Measurements from ENCODE around the gene ARCN1.

Gene ARCN1

GRCh38 chr11:118636569-118637290 is 64.5 kb downstream of the ARCN1 start:
- H2AFZ ChIP-seq (ENCODE audit: low read depth, low read length) = no peak overlapping the region
- H3K4me1 ChIP-seq (ENCODE audit: insufficient read depth, low read length) = no peaks in the 10 kb centered on the region
- TF ChIP-seq EZH2 (IDR thresholded peaks at IDR 0.05; ENCODE audit: borderline replicate concordance, low read depth, low read length, severe bottlenecking) = no peak
- no peak overlapping the region for H3K4me3 ChIP-seq (ENCODE audit: low read depth in 1 of 2, low read length in 2 of 2)
- no peak overlapping the region for H3K9ac ChIP-seq (ENCODE audit: low read depth, low read length)
- H3K27me3 ChIP-seq (ENCODE audit: insufficient read depth, low read length, poor library complexity) = peaks cover 25% of the 10 kb centered on the region
- H3K79me2 ChIP-seq (ENCODE audit: insufficient read depth, low read length) = no peaks in the 10 kb centered on the region
- ATAC-seq (ENCODE audit: insufficient read depth, low read depth) = no peak
- no peaks in the 10 kb centered on the region for H3K36me3 ChIP-seq (ENCODE audit: insufficient read depth, low read length)
- DNase-seq = no peak
- no peak overlapping the region for H3K4me2 ChIP-seq (ENCODE audit: insufficient read depth, low read length)
- no peaks in the 10 kb centered on the region for H3K9me3 ChIP-seq (ENCODE audit: insufficient read depth, low read length, severe bottlenecking)
- no peaks in the 10 kb centered on the region for H4K20me1 ChIP-seq (ENCODE audit: insufficient read depth, low read length)
- H3K27ac ChIP-seq (ENCODE audit: low read length) = no peak overlapping the region

GRCh38 chr11:118638726-118639125 is 66.5 kb downstream of the ARCN1 start:
- no peak overlapping the region for H3K9ac ChIP-seq (ENCODE audit: low read depth, low read length)
- H3K27me3 ChIP-seq (ENCODE audit: insufficient read depth, low read length, poor library complexity) = peaks cover 14% of the 10 kb centered on the region
- H3K9me3 ChIP-seq (ENCODE audit: insufficient read depth, low read length, severe bottlenecking) = no peaks in the 10 kb centered on the region
- ATAC-seq (ENCODE audit: insufficient read depth, low read depth) = no peak
- no peaks in the 10 kb centered on the region for H4K20me1 ChIP-seq (ENCODE audit: insufficient read depth, low read length)
- H2AFZ ChIP-seq (ENCODE audit: low read depth, low read length) = no peak overlapping the region
- no peaks in the 10 kb centered on the region for H3K36me3 ChIP-seq (ENCODE audit: insufficient read depth, low read length)
- no peaks in the 10 kb centered on the region for H3K79me2 ChIP-seq (ENCODE audit: insufficient read depth, low read length)
- H3K4me3 ChIP-seq (ENCODE audit: low read depth in 1 of 2, low read length in 2 of 2) = no peak overlapping the region
- no peaks in the 10 kb centered on the region for H3K4me1 ChIP-seq (ENCODE audit: insufficient read depth, low read length)
- TF ChIP-seq EZH2 (IDR thresholded peaks at IDR 0.05; ENCODE audit: borderline replicate concordance, low read depth, low read length, severe bottlenecking) = no peak
- no peak for TF ChIP-seq CTCF (IDR thresholded peaks at IDR 0.05; ENCODE audit: borderline replicate concordance, extremely low read depth, low read length, poor library complexity, severe bottlenecking)
- H3K27ac ChIP-seq (ENCODE audit: low read length) = no peak overlapping the region
- no peak for DNase-seq
- no peak overlapping the region for H3K4me2 ChIP-seq (ENCODE audit: insufficient read depth, low read length)

- peaks cover 6% of the 10 kb centered on the region for H3K27me3 ChIP-seq (ENCODE audit: insufficient read depth, low read length, poor library complexity)
- no peaks in the 10 kb centered on the region for H3K9me3 ChIP-seq (ENCODE audit: insufficient read depth, low read length, severe bottlenecking)
- no peaks in the 10 kb centered on the region for H4K20me1 ChIP-seq (ENCODE audit: insufficient read depth, low read length)
- H2AFZ ChIP-seq (ENCODE audit: low read depth, low read length) = no peak overlapping the region
- no peaks in the 10 kb centered on the region for H3K36me3 ChIP-seq (ENCODE audit: insufficient read depth, low read length)
- no peak overlapping the region for H3K27ac ChIP-seq (ENCODE audit: low read length)
- H3K79me2 ChIP-seq (ENCODE audit: insufficient read depth, low read length) = no peaks in the 10 kb centered on the region
- H3K4me2 ChIP-seq (ENCODE audit: insufficient read depth, low read length) = no peak overlapping the region
- no peak overlapping the region for H3K4me3 ChIP-seq (ENCODE audit: low read depth in 1 of 2, low read length in 2 of 2)
- ATAC-seq (ENCODE audit: insufficient read depth, low read depth) = no peak
- no peaks in the 10 kb centered on the region for H3K4me1 ChIP-seq (ENCODE audit: insufficient read depth, low read length)
- H3K9ac ChIP-seq (ENCODE audit: low read depth, low read length) = no peak overlapping the region
- no peak for DNase-seq
- TF ChIP-seq EZH2 (IDR thresholded peaks at IDR 0.05; ENCODE audit: borderline replicate concordance, low read depth, low read length, severe bottlenecking) = no peak
- no peak for TF ChIP-seq CTCF (IDR thresholded peaks at IDR 0.05; ENCODE audit: borderline replicate concordance, extremely low read depth, low read length, poor library complexity, severe bottlenecking)
These were observed 67.7 kb downstream of the ARCN1 start for GRCh38 chr11:118639899-118640298.

- Histone ChIP-seq H3K9ac (ENCODE audit: low read depth, low read length) (no peak overlapping the region), H3K4me1 (ENCODE audit: insufficient read depth, low read length) (no peaks in the 10 kb centered on the region), H2AFZ (ENCODE audit: low read depth, low read length) (no peak overlapping the region), H3K36me3 (ENCODE audit: insufficient read depth, low read length) (no peaks in the 10 kb centered on the region), H3K4me2 (ENCODE audit: insufficient read depth, low read length) (no peak overlapping the region), H3K27ac (ENCODE audit: low read length) (no peak overlapping the region), H3K79me2 (ENCODE audit: insufficient read depth, low read length) (no peaks in the 10 kb centered on the region), H3K4me3 (ENCODE audit: low read depth in 1 of 2, low read length in 2 of 2) (no peak overlapping the region), H3K9me3 (ENCODE audit: insufficient read depth, low read length, severe bottlenecking) (no peaks in the 10 kb centered on the region), H3K27me3 (ENCODE audit: insufficient read depth, low read length, poor library complexity) (peaks cover 6% of the 10 kb centered on the region), H4K20me1 (ENCODE audit: insufficient read depth, low read length) (no peaks in the 10 kb centered on the region)
- DNase-seq (no peak), ATAC-seq (ENCODE audit: insufficient read depth, low read depth) (no peak)
- TF ChIP-seq EZH2 (IDR thresholded peaks at IDR 0.05; ENCODE audit: borderline replicate concordance, low read depth, low read length, severe bottlenecking) = no peak
- TF ChIP-seq CTCF (IDR thresholded peaks at IDR 0.05; ENCODE audit: borderline replicate concordance, extremely low read depth, low read length, poor library complexity, severe bottlenecking) = peak; percentile 12
These were observed 68.3 kb downstream of the ARCN1 start for GRCh38 chr11:118640332-118641154.

Measured in DND-41 (cell line).